ENCODE data around the gene DENND4A. TPM values are rescaled to one million over a fixed set of nuclear protein-coding genes. Genes with fewer than 3 reads are reported as not detected.
"Not testable (repeated sequence)": the region's sequence is repeated elsewhere in the genome, so short reads cannot be mapped to it uniquely, and the experiment has no call there.

The DENND4A gene
- total RNA-seq, 1 donor, result 37.6 TPM

GRCh38 chr15:65818927-65819562, 27.0 kb upstream of the DENND4A start:
- DNase-seq (ENCODE audit: low read depth), result no peak
- H3K4me3 ChIP-seq (ENCODE audit: low read depth, low read length), result no peak overlapping the region
- TF ChIP-seq, protein P1, sequence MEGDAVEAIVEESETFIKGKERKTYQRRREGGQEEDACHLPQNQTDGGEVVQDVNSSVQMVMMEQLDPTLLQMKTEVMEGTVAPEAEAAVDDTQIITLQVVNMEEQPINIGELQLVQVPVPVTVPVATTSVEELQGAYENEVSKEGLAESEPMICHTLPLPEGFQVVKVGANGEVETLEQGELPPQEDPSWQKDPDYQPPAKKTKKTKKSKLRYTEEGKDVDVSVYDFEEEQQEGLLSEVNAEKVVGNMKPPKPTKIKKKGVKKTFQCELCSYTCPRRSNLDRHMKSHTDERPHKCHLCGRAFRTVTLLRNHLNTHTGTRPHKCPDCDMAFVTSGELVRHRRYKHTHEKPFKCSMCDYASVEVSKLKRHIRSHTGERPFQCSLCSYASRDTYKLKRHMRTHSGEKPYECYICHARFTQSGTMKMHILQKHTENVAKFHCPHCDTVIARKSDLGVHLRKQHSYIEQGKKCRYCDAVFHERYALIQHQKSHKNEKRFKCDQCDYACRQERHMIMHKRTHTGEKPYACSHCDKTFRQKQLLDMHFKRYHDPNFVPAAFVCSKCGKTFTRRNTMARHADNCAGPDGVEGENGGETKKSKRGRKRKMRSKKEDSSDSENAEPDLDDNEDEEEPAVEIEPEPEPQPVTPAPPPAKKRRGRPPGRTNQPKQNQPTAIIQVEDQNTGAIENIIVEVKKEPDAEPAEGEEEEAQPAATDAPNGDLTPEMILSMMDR (IDR thresholded peaks at IDR 0.05; ENCODE audit: insufficient read depth, low read depth, low read length), result no peak

GRCh38 chr15:65816441-65816840, 24.3 kb upstream of the DENND4A start:
- DNase-seq (ENCODE audit: low read depth), result no peak
- H3K4me3 ChIP-seq (ENCODE audit: low read depth, low read length), result no peak overlapping the region
- TF ChIP-seq, protein P1 (IDR thresholded peaks at IDR 0.05; ENCODE audit: insufficient read depth, low read depth, low read length), result no peak

DNA sequence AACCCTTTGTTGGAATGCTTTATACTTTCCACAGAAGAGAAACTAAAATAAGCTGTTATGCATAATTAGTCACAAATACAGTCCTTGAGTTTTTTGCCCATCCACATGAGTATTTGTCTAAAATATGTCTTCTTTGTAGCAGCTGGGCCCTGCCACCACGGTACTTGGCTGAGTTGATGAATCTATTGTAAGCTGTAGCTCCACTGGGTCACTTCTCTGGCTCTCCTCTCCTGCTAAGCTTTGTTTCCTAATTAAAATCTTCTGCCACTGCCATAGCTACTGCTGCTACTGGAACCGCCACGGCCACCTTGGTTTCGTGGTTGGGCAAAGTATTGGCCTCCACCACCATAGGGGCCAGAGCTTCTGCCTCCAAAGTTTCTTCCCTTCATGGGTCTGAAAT, 23.9 kb upstream of the DENND4A start:
- not testable (repeated sequence) for DNase-seq (ENCODE audit: low read depth); H3K4me3 ChIP-seq (ENCODE audit: low read depth, low read length)

DNA sequence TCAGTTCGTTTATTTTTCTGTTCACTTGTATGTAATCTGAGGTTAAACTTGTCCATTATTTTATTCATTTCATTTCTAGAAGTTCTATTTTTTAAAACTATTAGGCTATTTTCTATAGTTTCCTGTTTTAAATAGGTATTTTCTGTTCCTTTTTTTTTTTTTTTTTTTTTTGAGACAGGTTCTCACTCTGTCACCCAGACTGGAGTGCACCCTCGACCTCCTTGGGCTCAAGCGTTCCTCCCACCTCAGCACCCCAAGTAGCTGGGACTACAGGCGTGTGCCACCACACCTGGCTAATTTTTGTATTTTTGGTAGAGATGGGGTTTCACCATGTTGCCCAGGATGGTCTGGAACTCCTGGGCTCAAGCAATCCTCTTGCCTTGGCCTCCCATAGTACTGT, 22.2 kb upstream of the DENND4A start:
- DNase-seq (ENCODE audit: low read depth); H3K4me3 ChIP-seq (ENCODE audit: low read depth, low read length): not testable (repeated sequence)

GRCh38 chr15:65812916-65813315, 20.8 kb upstream of the DENND4A start:
- no peak for DNase-seq (ENCODE audit: low read depth)
- H3K4me3 ChIP-seq (ENCODE audit: low read depth, low read length), result no peak overlapping the region
- TF ChIP-seq, protein P1 (IDR thresholded peaks at IDR 0.05; ENCODE audit: insufficient read depth, low read depth, low read length), result no peak

DNA sequence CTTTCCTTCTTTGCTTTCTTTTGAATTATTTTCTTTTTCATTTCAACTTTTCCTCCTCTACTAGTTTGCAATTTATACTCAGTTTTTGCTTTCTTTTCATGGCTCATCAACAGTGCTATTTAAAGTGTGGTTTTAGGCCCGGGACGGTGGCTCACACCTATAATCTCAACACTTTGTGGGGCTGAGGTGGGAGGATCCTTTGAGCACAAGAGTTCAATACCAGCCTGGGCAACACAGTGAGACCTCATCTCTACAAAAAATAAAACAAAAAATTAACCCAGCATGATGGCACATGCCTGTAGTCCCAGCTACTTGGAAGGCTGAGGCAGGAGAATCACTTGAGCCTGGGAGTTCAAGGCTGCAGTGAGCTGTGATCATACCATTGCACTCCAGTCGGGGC, 20.4 kb upstream of the DENND4A start:
- no peak overlapping the region for H3K4me3 ChIP-seq (ENCODE audit: low read depth, low read length)
- DNase-seq (ENCODE audit: low read depth), result no peak
- TF ChIP-seq, protein P1 (IDR thresholded peaks at IDR 0.05; ENCODE audit: insufficient read depth, low read depth, low read length), result no peak

GRCh38 chr15:65811835-65812234, 19.7 kb upstream of the DENND4A start:
- DNase-seq (ENCODE audit: low read depth), result no peak
- TF ChIP-seq, protein P1 (IDR thresholded peaks at IDR 0.05; ENCODE audit: insufficient read depth, low read depth, low read length), result no peak

DNA sequence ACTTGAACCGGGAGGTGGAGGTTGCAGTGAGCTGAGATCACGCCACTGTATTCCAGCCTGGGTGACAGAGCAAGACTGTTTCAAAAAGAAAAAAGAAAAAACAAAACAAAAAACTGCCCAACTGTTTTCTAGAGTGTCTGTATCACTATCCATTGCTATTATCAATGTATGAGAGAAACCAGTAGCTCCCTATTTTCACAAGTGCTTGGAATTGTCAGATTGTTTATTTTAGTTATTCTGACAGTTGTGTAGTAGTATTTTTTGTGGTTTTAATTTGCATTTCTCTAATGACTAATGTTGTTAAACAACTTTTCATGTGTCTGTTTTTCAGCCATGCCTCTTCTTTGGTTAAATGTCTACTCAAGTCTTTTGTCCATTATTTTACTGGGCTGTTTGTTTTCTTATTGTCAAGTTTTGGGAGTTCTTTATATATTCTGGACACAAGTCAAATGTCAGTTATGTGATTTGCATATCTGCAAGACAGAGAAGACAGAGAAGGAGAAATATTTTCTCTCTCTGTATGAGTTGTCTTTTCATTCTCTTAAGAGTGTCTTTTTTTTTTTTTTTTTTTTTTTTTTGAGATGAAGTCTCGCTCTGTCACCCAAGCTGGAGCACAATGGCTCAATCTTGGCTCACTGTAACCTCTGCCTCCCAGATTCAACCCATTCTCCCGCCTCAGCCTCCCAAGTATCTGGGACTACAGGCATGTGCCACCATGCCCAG, 19.1 kb upstream of the DENND4A start:
- H3K4me3 ChIP-seq (ENCODE audit: low read depth, low read length); DNase-seq (ENCODE audit: low read depth): not testable (repeated sequence)

More at GRCh38 chr15:65811835-65812234, 19.7 kb upstream of the DENND4A start:
- no peak overlapping the region for H3K4me3 ChIP-seq (ENCODE audit: low read depth, low read length)
